Activated CD8-positive, alpha-beta memory T cell treated with anti-CD3 and anti-CD28 coated beads, Interleukin-2, amount 50 U/mL, for 24 hours (primary cell): ENCODE results near the gene NEAT1.
"Not testable (repeated sequence)": the region's sequence is repeated elsewhere in the genome, so short reads cannot be mapped to it uniquely, and the experiment has no call there.

Source experiments
- DNase-seq: peaks from one replicate; pipeline ENCODE4 v3.0.0-alpha.2; 2020; ENCODE audit errors: extremely low read depth

The NEAT1 gene

GRCh38 chr11:65448418-65449105 lies 26.0 kb downstream of the NEAT1 start:
- DNase-seq, result no peak

DNA sequence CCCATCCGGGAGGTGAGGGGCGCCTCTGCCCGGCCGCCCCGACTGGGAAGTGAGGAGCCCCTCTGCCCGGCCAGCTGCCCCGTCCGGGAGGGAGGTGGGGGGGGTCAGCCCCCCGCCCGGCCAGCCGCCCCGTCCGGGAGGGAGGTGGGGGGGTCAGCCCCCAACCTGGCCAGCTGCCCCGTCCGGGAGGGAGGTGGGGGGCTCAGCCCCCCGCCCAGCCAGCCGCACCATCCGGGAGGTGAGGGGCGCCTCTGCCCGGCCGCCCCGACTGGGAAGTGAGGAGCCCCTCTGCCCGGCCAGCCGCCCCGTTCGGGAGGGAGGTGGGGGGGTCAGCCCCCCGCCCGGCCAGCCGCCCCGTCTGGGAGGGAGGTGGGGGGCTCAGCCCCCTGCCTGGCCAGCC lies 28.7 kb downstream of the NEAT1 start:
- not testable (repeated sequence) for DNase-seq

DNA sequence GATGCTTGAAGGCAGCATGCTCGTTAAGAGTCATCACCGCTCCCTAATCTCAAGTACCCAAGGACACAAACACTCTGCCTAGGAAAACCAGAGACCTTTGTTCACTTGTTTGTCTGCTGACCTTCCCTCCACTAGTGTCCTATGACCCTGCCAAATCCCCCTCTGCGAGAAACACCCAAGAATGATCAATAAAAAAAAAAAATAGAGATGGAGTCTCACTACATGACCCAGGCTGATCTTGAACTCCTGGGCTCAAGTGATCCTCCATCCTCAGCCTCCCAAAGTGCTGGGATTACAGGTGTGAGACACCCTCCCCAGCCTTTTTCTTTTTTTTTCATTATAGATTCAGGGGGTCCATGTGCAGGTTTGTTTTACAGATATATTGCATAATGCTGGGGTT lies 29.7 kb downstream of the NEAT1 start:
- not testable (repeated sequence) for DNase-seq

GRCh38 chr11:65452806-65453490 lies 30.4 kb downstream of the NEAT1 start:
- DNase-seq, result no peak

- no peak for DNase-seq
Measured at GRCh38 chr11:65454311-65454695, 31.7 kb downstream of the NEAT1 start.

DNA sequence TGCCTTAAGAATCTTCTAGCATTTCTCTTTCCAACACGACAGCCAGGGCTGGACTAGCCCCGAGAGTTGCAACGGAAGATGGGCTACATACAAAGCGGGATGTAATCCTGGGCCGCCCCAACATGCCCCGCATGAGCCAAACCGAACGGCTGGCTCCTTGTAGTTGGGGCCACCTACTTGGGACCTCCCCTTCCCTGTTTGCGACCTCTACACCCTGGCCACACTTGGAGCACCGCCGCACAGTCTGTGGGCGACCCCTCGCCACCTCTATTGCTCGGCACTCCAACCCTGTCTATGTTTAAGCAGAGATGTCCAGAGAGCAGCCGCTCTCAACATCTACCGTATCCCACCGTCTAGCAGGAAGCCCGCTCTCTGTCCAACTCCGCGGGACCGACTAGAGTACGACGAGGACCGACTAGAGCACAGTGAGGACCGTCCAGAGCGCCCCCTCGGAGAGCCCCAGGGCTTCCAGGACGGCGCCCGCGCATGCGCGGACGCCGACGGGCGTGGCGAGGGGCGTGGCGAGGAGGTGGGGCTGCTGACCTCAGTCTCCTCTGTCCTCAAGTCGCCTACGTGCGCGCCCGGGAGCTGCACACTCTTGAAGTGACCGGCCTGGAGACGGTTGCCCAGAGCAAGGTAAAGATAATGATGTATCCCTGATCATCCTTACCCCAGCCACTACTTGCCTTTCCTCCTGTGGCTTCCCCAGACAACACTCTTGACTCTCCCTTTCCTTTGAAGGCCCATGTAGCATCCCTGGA lies 32.3 kb downstream of the NEAT1 start:
- DNase-seq, result peak; percentile 51

DNA sequence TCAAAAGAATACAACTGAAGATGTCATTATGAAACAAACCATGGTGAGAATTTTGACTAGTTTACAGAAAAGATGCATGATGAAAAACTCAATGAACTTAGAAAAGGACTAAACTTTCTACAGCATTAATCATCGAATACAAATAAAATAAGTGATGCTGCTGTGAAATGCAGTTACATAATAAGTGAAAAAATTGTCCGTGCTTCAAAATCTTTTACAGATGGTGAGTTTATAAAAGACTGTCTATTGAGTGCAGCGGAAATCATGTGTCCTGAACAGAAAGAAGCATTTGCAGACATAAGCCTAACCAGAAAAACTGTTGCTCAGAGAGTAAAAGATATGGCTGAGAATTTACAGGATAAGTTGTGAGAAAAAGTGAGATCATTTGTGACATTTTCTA lies 33.8 kb downstream of the NEAT1 start:
- DNase-seq, result no peak

DNA sequence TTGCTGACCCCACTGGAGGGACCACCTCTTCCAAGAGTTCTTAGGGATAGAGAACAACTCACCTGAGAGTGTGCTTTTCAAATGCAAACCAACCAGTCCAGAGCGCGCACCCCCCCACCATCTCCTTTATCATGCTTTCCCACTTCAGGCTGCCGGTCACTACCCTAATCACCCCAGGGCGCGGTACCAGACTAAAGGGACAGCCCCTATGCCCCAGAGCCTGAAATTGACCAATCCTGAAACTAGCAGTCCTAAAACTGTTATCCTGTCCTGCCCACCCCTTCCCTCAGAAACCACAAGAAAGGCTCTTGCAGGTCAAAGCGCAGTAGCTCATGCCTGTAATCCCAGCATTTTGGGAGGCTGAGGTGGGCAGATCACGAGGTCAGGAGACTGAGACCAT lies 37.0 kb downstream of the NEAT1 start:
- DNase-seq, result no peak

DNA sequence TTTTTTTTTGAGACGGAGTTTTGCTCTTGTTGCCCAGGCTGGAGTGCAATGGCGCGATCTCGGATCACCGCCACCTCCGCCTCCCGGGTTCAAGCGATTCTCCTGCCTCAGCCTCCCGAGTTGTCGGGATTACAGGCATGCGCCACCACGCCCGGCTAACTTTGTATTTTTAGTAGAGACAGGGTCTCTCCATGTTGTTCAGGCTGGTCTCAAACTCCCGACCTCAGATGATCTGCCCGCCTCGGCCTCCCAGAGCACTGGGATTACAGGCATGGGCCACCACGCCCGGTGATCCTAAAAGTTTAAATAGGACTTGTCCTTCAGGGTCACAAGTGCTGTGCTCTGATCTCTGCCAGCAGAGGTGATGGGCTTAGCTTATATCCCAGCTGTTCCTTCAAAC lies 42.9 kb downstream of the NEAT1 start:
- not testable (repeated sequence) for DNase-seq

- not testable (repeated sequence) for DNase-seq
Measured at GRCh38 chr11:65467306-65467705, 44.7 kb downstream of the NEAT1 start.

GRCh38 chr11:65468874-65469333 lies 46.3 kb downstream of the NEAT1 start:
- no peak for DNase-seq

GRCh38 chr11:65470433-65471049 lies 47.9 kb downstream of the NEAT1 start:
- no peak for DNase-seq

DNA sequence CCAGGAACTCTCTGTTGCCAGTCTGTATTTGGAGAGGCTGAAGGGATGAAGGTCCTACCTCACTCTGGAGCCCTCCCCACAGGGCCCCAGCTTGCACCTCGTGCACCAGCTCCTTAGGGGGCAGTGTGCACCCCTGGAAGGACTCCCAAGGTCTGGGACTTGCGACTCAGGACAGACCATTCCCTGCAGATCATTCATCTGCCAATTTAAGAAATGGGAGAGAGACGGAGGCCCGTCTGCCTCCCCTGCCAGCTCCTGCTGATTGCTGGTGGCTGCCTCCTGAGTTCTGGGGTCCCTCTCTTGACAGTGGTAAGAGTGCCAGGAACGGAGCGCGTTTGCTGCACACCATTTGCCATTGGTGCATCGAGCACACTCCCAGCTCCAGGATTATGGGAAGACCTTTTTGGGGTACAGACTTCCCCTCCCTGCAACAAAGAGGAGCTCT lies 48.9 kb downstream of the NEAT1 start:
- no peak for DNase-seq

GRCh38 chr11:65472588-65473277 lies 50.1 kb downstream of the NEAT1 start:
- not testable (repeated sequence) for DNase-seq

DNA sequence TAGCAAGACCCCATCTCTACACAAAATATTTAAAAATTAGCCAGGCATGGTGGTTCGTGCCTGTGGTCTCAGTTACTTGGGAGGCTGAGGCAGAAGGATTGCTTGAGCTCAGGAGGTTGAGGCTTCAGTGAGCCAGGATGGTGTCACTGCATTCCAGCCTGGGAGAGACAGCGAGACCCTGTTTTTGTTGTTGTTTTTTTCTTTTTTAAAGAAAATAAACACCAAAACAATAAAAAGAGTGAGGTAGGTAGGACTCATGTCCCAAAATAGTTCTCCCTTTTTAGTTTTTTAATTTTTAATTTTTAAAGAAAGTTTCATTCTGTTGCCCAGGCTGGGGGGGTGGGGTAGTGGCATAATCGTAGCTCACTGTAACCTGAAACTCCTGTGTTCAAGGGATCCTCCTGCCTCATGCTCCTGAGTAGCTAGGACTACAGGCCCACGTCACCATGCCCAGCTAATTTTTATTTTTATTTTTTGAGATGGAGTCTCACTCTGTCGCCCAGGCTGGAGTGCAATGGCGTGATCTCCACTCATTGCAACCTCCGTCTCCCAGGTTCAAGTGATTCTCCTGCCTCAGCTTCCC lies 50.8 kb downstream of the NEAT1 start:
- no peak for DNase-seq

DNA sequence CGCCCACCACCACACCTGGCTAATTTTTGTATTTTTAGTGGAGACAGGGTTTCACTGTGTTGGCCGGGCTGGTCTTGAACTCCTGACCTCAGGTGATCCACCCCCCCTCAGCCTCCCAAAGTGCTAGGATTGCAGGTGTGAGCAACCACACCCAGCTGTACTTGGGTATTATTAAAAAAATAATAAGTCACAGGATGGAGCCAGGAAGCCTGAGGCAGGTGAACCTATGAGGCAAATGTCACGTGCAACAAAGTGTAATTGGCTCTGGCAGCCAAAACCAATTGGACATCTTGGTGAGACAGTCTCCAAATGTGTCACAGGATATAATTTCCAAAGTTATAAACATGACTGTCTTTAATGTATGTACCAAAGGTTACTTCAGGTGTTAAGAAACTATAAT lies 52.3 kb downstream of the NEAT1 start:
- DNase-seq, result no peak

GRCh38 chr11:65476632-65477148 lies 54.1 kb downstream of the NEAT1 start:
- DNase-seq, result no peak

GRCh38 chr11:65477149-65477965 lies 54.8 kb downstream of the NEAT1 start:
- peak; percentile 79 for DNase-seq

DNA sequence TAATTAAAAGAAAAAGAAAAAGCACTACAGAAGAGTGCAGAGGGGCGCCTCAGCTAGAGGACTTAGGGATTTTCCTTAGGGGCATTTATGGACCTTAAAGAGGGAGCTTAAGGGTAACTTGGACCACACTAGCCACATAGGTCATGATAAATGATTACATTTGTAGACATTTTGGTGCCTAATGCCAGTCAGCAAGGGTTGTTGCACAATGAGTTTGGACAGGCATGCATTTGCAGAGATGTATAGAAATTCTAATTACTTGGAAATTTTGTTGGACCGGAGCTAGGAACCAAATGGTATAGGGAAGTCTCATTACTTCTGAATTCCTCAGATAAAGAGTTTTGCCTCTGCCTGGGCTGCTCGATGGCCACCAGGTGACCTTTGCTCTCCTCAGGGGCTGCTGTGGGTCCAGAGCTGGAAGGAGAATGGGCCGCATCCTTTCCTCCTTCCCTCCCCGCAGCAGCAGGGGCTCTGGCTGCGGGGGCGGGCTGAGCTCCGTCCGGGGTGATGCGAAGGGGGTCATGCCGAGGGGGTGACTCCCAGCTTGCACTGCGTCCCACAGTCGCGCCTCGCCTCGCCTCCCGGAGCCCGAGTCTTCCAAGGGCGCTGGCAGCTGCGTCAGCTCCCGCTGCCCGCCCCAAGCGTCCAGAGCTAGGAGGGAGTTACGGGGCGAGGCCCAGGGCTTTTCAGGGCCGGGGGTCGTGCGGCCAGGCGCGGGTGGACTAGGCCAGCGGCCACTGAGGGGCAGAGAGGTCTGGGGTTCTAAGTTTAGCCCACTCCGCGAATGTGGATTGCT lies 56.0 kb downstream of the NEAT1 start:
- no peak for DNase-seq
